ENCODE data around the gene MMP13. TPM values are rescaled to one million over a fixed set of nuclear protein-coding genes. Genes with fewer than 3 reads are reported as not detected.
"Not testable (repeated sequence)": the region's sequence is repeated elsewhere in the genome, so short reads cannot be mapped to it uniquely, and the experiment has no call there.

MMP13 gene
- total RNA-seq, 1 experiment from 2014 or later: not detected

DNA sequence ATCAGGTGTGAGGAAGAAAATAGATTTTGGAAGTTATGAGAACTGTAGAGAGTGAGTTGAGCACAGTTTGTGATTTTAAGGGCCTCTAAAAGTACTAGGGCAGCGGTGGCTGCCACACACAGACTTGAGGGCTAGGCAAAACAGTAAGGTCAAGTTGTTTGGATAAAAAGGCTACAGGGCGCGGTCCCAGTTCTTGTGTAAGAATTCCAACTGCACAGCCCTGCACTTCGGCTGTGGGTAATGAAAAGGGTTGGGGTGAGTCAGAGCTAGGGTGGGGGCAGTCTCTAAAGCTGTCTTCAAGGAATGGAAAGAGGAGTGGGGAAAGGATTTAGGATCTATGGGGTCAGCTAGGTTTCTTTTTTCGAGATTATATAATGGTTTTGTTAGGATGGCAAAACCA lies 49.7 kb downstream of the MMP13 start:
- DNase-seq (ENCODE audit: low read depth in 1 of 2, low spot score in 2 of 2): peak in 1 of 2 experiments; percentile 42
- not testable (repeated sequence) for H3K36me3 ChIP-seq; H3K9me3 ChIP-seq (replicated peaks); H3K4me1 ChIP-seq (replicated peaks); H3K27me3 ChIP-seq (replicated peaks); H3K27ac ChIP-seq; H3K4me3 ChIP-seq

DNA sequence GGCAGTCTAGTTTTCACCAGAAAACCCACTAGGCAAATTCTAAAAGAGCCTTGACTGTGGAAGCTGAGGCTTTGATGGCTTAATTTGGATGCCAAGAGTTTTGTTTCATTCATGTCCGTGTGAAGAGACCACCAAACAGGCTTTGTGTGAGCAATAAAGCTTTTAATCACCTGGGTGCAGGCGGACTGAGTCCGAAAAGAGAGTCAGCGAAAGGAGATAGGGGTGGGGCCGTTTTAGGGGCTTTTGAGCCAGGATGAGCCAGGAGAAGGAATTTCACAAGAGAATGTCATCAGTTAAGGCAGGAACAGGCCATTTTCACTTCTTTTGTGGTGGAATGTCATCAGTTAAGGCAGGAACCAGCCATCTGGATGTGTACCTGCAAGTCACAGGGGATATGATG lies 51.6 kb downstream of the MMP13 start:
- not testable (repeated sequence) for H3K27ac ChIP-seq; H3K27me3 ChIP-seq (replicated peaks); DNase-seq (ENCODE audit: low read depth in 1 of 2, low spot score in 2 of 2); H3K9me3 ChIP-seq (replicated peaks); H3K4me3 ChIP-seq; H3K36me3 ChIP-seq; H3K4me1 ChIP-seq (replicated peaks)

DNA sequence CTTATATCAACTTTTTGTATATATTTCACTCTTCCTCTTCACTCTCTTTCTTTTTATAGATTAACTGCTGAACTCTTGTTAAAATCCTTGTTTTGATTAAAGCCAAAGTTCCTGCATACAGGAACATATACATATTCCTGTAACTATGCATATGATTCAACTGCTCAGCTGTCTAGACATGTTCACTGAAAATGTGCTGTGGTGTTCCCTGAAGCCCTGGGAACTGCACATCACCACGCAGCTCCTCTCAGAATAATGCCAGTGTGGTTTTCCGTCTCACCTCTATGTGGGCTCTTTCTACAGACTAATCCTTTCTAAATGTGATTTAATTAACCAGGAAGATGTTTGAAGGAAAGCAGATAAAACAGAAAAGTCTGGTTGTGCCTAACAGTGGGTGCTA lies 55.2 kb downstream of the MMP13 start:
- Histone ChIP-seq H3K9me3 (replicated peaks) (no peaks in the 10 kb centered on the region), H3K4me3 (no peak overlapping the region), H3K4me1 (replicated peaks) (no peaks in the 10 kb centered on the region; the same call in 1 of the 2 replicates), H3K27me3 (replicated peaks) (no peaks in the 10 kb centered on the region), H3K36me3 (no peaks in the 10 kb centered on the region), H3K27ac (no peak overlapping the region)
- no peak for DNase-seq (ENCODE audit: low read depth in 1 of 2, low spot score in 2 of 2)

Other genes starting within 250 kb of the MMP13 start
- not detected in 2 replicates for gene MMP27, start 250.0 kb downstream of the MMP13 start, total RNA-seq (2014; rRNA removed; shearing (Covaris generic))
- gene MMP8, start 230.8 kb downstream of the MMP13 start, total RNA-seq (2014; rRNA removed; shearing (Covaris generic)): not detected in 2 replicates
- 0.63 TPM in 1 of 2 replicates, not detected in the other for gene MMP10, start 175.1 kb downstream of the MMP13 start, total RNA-seq (2014; rRNA removed; shearing (Covaris generic))
- gene MMP1, start 157.6 kb downstream of the MMP13 start, total RNA-seq (2014; rRNA removed; shearing (Covaris generic)): 0.29 and 1.1 TPM in 2 replicates
- gene MMP3, start 112.1 kb downstream of the MMP13 start, total RNA-seq (2014; rRNA removed; shearing (Covaris generic)): 0.32 and 0.60 TPM in 2 replicates
- gene MMP12, start 80.8 kb downstream of the MMP13 start, total RNA-seq (2014; rRNA removed; shearing (Covaris generic)): 0.05 TPM in 1 of 2 replicates, not detected in the other
- gene DCUN1D5, start 136.4 kb upstream of the MMP13 start, total RNA-seq (2014; rRNA removed; shearing (Covaris generic)): 48.3 and 115 TPM in 2 replicates
- gene DYNC2H1, start 153.7 kb upstream of the MMP13 start, total RNA-seq (2014; rRNA removed; shearing (Covaris generic)): 1.5 and 2.2 TPM in 2 replicates